Right lobe of liver (tissue), 4 donors: ENCODE results near the gene RGS10.

Source experiments
- CTCF ChIP-seq, 4 donors: fragments of 200-600 bp in 3 of 4; fragments of 450-650 bp in 1 of 4; IDR thresholded peaks; one replicate each; pipeline versions ENCODE4 v1.5.1 to v1.8.0; 2016 to 2022; ENCODE audit warnings: antibody characterized with exemption in 4 of 4, mild to moderate bottlenecking in 2 of 4
- POLR2A ChIP-seq: fragments of 450-650 bp; IDR thresholded peaks from one replicate; pipeline ENCODE4 v1.6.1; 2017; ENCODE audit warnings: antibody characterized with exemption, mild to moderate bottlenecking
- donor health status: DM: no; HTN: no; CAD: no.
- donor health status: DM: no; HTN: no; CAD: no.
- donor health status: DM: no; HTN: yes; CAD: no.

GRCh38 chr10:119452396-119452795 lies 90.1 kb downstream of the RGS10 start:
- TF ChIP-seq CTCF (IDR thresholded peaks at IDR 0.05) (no peak), POLR2A (no peak)
